RPMI7951 (cell line): ENCODE results near the gene EFCAB14. TPM values are rescaled to one million over a fixed set of nuclear protein-coding genes. Genes with fewer than 3 reads are reported as not detected.
"Not testable (repeated sequence)": the region's sequence is repeated elsewhere in the genome, so short reads cannot be mapped to it uniquely, and the experiment has no call there.

ENCODE experiments used
- DNase-seq: peaks from one replicate; pipeline ENCODE4 v3.0.0-alpha.2; 2012; ENCODE audit warnings: low read depth
- total RNA-seq: library from RNA; depleted of rRNA; stranded (reverse); fragments of >200 nt; shearing (Covaris generic); gene quantifications from 2 replicates; pipeline ENCODE4 v1.2.3, GENCODE V29; 2014

The EFCAB14 gene
- total RNA-seq, 1 experiment from 2014 or later, result 66.0 TPM

- no peak for DNase-seq
Observed at GRCh38 chr1:46687921-46688509, 30.9 kb downstream of the EFCAB14 start.

DNA sequence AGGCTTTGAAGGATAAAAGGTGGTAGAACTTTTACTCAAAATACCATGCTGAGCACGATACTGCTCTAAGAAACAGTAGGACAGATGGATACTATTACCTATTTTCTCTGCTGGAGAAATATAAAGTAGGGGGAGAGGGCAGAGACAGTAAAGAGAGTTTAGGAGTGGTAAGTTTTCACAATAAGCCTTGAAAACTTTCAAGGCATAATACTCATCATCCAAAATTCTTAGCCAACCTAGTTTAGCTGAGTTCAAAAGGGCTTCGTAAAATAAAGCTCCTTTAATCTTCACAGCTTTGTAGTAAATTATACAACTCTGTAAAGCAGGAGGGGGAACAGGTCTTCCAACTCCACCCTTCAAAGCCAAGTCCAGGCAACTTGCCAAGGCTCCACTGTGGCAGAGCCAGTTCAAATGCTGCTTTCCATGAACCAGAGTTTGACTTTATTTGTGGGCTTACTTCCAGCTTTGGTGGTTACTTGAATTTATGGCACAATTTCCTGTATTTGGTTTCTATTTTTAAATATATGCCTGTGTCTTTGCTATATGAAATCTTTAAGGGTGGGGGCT, 31.7 kb downstream of the EFCAB14 start:
- DNase-seq, result peak; percentile 35

- DNase-seq, result no peak
Observed at GRCh38 chr1:46686255-46686654, 32.7 kb downstream of the EFCAB14 start.

DNA sequence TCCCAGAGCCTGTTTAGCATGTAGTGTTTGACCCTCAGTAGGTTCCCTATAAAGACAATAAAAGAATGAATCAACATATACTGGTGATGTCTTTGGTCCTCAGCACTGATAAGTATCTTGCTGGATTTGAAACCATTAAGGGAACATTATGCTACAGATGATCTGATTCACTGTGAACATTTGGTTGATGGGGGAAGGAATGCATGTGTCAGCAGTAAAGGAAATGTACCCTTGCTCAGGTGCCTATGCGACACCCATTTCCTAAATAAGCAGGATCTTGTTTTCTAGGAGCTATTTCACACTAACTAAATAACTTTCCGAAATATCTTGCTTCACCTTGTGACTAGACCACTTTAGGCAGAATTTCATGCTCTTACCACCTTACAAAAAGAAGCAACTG, 34.2 kb downstream of the EFCAB14 start:
- no peak for DNase-seq

DNA sequence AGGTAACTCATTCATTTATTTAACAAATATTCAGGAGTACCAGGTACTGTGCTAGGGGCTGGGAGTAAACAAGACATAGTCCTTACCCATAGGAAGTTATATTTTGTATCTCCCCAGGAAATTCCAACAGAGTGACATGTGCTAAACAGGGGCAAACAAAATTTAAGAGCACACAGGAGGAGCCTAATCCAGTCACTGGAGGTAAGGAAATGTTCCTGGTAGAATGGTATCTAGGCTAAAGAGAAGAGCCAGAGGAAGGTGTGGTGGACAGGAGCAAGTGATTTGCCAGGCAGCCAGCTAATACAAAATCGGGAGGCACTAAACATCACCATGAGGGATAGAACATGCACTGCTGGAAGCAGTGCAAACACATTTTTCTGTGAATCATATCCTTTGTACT, 36.9 kb downstream of the EFCAB14 start:
- no peak for DNase-seq

- no peak for DNase-seq
Observed at GRCh38 chr1:46681333-46682034, 37.4 kb downstream of the EFCAB14 start.

DNA sequence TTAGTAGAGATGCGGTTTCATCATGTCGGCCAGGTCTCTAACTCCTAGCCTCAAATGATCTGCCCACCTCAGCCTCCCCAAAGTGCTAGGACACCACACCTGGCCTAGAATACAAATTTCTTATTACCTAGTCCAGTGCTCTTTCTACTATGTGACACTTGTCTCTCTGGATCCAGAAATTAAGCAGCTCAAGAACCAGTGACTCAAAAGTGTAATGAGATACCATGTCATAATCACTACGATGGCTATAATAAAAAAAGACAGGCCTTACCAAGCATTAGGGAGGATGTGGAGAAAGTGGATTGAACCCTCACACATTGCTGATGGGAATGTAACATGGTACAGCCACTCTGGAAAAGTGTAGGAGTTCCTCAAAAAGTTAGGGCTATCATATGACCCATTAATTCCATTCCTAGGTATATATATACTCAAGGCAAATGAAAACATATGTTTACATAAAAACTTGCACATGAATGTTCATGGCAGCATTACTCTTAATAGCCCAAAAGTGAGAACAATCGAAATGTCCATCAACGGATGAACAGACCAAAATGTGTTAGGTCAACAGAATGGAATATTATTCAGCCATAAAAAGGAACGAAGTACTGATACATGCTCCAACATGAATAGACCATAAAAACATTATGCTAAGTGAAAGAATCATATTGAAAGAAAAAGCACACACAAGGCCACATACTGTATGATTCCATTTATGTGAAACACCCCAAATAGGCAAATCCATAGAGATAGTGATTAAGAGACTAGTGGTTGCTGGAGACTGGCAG, 38.9 kb downstream of the EFCAB14 start:
- DNase-seq, result no peak

DNA sequence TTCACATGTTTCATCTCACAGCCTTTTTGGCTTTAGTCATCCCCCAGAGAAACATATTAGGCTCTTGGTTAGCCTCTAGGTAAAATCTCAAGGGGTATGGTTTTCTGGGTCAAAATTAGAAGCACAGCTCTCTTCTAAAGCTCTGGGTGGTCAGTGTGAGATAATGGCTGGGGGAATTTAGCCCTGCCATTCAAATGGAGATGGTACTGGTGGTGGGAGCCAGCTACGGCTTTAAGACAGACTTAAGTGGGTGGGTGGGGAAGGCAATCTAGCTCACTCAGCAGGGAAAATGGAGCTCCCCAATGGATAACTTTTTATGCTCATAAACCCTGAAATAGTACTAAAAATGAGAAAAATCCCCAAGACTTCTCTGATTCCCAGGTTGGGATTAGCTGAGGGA, 41.6 kb downstream of the EFCAB14 start:
- no peak for DNase-seq

- DNase-seq, result no peak
Observed at GRCh38 chr1:46676531-46676930, 42.4 kb downstream of the EFCAB14 start.

- no peak for DNase-seq
Observed at GRCh38 chr1:46675549-46676314, 43.2 kb downstream of the EFCAB14 start.

DNA sequence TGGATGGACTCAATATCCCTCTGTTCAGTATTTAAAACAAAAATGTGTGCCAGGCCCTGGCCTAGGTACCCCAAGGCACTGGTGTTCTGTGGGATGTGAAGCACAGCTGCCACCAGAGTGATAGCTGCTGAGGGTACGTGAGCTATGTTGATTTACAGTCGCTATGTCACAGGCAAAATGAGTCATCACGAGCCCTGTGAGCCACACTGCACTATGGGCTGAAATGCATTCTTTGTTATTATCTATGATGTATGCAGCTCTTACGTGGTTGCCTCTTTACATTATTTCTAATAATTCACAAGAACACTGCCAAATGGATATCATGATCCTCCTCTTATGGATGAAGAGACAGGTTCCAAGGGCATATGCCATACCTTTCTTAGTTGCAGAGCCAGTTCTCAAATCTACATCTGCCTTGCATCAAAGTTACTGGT, 45.1 kb downstream of the EFCAB14 start:
- DNase-seq, result peak; percentile 55

GRCh38 chr1:46672696-46673095, 46.2 kb downstream of the EFCAB14 start:
- DNase-seq, result no peak

GRCh38 chr1:46671554-46671953, 47.4 kb downstream of the EFCAB14 start, which contains the start of gene TEX38:
TSS of gene TEX38 (plus strand) at chr1:46671854. CDS start at chr1:46671935, 81 bp downstream.
- no peak for DNase-seq

- DNase-seq, result no peak
Observed at GRCh38 chr1:46670134-46670533, 48.8 kb downstream of the EFCAB14 start.

- DNase-seq, result peak; percentile 79
Observed at GRCh38 chr1:46667782-46668760, 50.8 kb downstream of the EFCAB14 start, which contains the start of gene ATPAF1. TSS of gene ATPAF1 (minus strand) at chr1:46668364. CDS start at chr1:46668322, 42 bp downstream.

GRCh38 chr1:46665983-46666382, 52.9 kb downstream of the EFCAB14 start:
- no peak for DNase-seq

DNA sequence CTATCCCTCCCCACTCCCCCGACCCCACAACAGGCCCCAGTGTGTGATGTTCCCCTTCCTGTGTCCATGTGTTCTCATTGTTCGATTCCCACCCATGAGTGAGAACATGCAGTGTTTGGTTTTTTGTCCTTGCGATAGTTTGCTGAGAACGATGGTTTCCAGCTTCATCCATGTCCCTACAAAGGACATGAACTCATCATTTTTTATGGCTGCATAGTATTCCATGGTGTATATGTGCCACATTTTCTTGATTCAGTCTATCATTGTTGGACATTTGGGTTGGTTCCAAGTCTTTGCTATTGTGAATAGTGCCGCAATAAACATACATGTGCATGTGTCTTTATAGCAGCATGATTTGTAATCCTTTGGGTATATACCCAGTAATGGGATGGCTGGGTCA, 56.0 kb downstream of the EFCAB14 start:
- not testable (repeated sequence) for DNase-seq

GRCh38 chr1:46660116-46660515, 58.8 kb downstream of the EFCAB14 start:
- not testable (repeated sequence) for DNase-seq

- DNase-seq, result no peak
Observed at GRCh38 chr1:46659307-46659870, 59.5 kb downstream of the EFCAB14 start.

DNA sequence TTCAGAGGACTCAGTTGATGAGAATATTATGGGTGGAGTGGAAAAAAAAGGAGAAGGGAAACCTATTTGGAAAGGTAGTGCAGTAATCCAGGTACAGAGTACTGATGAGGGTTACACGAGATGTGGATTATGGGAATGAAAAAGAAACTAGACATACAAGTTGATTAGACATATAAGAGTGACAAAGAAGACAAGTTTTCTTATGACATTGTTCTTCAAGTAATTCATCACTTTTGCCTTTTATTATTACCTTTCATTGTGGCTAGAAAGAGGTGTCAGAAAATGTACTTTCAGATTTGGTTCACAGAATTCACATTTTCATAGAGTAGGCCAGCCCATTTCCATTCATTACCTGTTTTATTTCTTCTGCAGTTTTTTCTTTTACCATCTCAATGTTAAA, 61.1 kb downstream of the EFCAB14 start:
- DNase-seq, result no peak
